GM21528 (cell line): ENCODE data around the gene SF3B6.

Experiments
- ATAC-seq: cut with Tn5 transposase; IDR thresholded peaks from one replicate; pipeline ENCODE4 v1.9.1; 2021; ENCODE audit warnings: mild to moderate bottlenecking, moderate library complexity; ENCODE audit not compliant: unreplicated experiment, low FRiP score

SF3B6 gene

DNA sequence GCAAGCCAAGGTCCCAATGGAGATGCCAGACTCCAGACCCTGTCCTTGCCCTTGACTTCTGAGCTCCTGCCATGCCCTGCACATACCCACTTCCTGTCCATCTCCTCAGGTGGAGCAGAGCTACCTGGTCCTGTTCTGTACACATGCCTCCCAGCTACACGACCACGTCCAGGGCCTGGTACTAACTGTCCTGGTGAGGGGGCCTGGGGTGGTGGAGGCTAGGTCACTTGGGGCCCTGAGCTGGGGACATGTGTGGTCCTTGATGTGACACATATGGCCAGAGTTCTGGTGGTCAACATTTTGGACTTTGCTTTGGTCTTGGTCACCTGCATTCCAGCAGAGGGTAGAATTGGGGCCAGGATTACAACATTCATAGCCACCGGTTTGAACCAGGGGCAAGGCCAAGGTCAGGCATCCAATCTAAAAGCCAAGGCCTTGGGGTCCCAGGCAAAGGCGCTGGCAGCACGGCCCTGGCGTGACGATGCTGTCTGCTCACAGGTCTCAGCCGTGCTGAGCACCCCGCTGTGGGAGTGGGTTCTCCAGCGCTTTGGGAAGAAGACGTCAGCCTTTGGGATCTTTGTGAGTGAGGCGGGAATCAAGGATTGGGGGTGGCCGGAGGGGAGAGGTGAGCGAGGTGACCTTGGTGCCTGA, 53.7 kb downstream of the SF3B6 start:
- ATAC-seq, result no peak

DNA sequence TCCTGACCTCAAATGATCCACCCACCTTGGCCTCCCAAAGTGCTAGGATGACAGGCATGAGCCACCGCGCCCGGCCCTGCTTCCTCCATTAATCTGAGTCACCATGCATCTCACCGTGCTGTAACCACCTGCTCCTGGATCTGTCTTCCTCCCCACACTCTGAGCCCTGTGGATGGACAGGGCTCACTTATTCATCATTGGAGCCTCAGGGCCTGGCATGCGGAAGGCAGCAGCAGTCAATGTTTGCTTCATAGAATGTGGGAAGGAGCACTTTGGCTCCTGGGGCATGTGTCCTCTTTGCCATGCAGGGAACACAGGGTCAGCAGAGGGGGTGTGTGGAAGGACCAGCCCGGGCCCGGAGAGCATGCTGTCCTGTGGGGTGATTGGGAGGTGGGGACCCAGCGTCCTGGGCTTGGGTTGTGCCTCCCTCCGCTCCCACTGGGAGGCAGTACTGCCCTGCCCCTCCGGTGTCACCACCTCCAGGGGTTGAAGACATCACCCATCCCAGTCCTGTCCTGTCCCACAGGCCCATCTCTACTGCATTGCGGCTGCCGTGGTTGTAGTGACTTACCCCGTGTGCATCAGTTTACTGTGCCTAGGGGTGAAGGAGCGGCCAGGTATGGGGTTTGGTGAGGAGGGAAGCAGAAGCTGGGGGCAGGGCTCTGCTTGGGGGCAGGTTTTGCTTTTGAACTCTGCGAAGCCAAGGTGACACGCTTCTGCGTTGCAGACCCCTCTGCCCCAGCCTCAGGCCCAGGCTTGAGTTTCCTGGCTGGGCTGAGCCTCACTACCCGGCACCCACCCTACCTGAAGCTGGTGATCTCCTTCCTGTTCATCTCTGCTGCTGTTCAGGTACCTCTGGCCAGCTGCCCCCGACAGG, 54.8 kb downstream of the SF3B6 start:
- ATAC-seq, result no peak

DNA sequence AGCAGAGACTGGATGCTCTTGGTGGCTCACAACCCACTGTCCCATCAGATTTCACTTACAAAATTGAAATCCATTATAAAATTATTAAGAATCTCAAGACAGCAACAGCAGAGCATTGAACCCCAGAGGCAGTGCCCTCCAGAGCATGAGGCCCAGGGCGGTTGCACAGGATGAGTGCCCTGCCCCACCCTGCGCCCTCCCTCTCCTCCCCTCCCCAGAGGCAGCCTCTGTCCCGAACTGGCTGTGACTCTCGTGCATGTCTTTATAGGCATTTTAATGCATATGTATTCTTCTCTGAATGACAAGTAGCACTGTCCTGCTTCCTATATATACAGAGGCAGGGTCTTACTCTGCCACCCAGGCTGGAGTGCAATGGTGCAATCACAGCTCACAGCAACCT, 55.9 kb downstream of the SF3B6 start:
- ATAC-seq, result no peak

DNA sequence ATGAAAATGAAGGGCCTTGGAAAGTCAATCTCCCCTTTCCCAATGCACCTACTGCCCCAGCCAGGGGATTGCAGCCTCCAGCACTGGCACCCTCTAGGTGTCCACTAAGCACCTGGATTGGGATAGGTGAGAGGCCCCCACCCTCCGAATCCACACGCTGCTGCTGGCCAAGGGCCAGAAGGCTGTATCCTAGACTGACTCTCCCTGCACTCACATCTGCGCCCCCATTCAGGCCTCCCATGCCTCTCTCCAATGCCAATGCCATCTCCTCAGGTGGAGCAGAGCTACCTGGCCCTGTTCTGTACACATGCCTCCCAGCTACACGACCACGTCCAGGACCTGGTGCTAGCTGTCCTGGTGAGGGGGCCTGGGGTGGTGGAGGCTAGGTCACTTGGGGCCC, 56.4 kb downstream of the SF3B6 start:
- no peak for ATAC-seq

DNA sequence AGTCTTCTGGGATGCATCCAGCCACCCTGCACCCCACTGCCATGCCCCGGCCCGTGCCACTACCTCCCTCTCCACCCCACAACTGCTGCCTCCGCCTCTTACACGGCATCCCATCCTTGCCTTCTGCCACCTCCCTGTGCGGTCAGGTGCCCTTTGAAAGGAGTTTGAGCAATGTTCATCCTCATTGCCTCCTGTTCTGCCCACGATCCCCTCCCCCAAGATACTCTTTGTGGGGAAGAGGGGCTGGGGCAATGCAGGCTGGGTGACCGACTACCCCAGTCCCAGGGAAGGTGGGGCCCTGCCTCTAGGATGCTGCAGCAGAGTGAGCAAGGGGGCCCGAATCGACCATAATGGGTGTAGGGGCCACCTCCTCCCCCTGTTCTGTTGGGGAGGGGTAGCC, 57.9 kb downstream of the SF3B6 start:
- no peak for ATAC-seq

DNA sequence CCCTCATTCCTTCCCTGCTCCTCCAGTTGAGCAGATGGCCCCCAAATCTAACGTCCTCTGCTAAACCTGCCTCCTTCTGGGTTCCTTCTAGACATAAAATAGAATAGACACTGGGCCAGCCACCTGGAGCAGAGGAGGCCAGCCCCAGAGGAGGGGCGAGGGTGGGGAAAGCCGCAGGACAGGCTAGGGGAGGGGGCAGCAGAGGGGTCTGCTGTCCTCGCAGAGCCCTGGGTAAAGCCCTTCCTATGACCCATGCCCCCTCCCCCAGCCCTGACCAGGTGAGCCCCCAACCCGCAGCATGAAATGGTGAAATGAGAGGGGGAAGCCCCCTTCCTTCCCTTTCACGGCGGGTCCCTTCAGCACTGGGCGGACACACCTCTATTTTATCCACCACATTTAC, 58.4 kb downstream of the SF3B6 start:
- ATAC-seq, result no peak
